CD4-positive, alpha-beta T cell treated with Interleukin-15 for 4 hours (primary cell): ENCODE data around the gene ALPK3.

Experiments
- DNase-seq: peaks from one replicate; pipeline ENCODE4 v3.0.0-alpha.2; 2020; ENCODE audit warnings: low spot score

The ALPK3 gene

DNA sequence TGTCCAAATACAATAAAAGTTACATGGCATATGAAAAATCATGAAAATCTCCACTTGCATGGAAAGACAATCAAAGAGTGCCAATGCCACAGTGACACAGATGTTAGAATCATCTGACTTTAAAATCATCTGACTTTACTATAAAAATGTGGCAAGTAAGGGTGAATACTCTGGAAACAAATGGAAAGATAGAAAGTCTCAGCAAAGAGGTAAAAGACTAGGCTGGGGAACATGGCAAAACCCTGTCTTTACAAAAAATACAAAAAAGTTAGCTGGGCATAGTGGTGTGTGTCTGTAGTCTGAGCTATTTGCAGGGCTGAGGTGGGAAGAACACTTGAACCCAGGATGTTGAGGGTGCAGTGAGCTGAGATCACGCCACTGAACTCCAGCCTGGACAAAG, 29.1 kb downstream of the ALPK3 start:
- DNase-seq, result no peak

DNA sequence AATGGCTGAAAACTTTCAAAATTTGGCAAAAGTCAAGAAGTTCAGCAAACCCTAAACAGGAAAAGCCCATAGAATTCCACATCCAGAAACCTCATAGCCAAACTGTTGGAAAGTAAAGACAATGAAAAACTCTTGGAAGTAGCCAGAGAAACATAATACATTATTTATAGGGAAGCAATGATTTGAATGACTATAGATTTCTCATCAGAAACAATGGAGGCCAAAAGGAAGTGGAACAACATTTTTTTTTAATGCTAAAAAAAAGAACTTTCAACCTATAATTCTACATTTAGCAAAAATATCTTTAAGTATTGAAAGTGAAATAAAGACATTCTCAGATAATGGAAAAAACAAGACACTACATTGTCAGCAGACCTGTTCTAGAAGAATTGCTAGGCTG, 30.2 kb downstream of the ALPK3 start:
- DNase-seq, result no peak

GRCh38 chr15:84852212-84852611, 35.1 kb downstream of the ALPK3 start:
- DNase-seq, result no peak

DNA sequence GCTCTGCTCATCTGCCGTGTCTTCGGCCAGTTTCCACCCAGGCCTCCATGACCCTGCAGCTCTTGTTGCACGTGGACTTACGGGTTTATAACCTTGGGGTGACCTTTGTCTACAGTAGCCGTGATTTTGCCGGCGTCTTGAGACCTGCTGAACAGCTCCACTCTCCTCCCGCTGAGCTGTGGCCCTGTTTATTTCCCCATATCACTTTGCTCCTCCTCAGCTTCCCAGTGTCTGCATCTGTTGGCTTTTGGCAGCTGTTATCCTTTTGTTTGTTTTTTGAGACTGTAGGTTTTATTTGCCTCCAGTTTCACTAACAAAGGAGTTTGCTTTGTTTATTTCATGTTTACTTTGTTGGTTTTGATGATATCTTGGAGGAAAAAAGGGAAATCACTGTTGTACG, 38.0 kb downstream of the ALPK3 start:
- no peak for DNase-seq

DNA sequence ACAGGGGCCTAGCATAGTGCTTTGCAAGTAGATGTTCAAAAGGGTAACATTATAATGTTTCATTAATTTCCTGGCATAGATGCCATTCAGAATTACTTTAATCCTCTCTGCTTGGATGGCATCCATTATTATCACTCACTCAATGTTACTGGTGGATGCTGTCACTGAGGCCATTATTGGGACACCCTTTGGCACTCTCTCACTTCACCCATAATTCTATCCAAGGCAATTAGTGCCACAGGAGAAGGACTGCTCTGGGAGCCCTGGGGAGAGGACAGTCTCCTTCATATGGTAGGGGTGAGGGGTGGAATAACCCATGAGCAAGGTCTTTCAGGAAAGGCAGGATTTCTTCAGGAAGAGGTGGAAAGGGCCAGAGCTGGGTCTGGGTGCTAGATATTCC, 38.6 kb downstream of the ALPK3 start:
- no peak for DNase-seq

GRCh38 chr15:84856731-84857417, 39.7 kb downstream of the ALPK3 start:
- no peak for DNase-seq

DNA sequence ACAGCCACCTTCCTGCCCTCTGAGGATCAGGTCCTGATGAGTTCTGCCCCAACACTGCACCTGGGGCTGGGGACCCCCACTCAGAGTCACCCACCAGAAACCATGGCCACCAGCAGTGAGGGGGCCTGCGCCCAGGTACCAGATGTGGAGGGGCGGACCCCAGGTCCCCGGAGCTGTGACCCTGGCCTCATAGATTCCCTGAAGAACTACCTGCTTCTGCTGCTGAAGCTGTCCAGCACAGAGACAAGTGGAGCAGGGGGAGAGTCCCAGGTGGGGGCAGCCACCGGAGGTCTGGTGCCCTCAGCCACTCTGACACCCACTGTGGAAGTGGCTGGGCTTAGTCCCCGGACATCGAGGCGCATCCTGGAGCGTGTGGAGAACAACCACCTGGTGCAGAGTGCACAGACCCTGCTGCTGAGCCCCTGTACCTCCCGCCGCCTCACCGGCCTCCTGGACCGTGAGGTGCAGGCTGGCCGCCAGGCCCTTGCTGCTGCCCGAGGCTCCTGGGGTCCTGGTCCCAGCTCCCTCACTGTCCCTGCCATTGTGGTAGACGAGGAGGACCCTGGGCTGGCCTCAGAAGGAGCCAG, 40.4 kb downstream of the ALPK3 start:
- no peak for DNase-seq

DNA sequence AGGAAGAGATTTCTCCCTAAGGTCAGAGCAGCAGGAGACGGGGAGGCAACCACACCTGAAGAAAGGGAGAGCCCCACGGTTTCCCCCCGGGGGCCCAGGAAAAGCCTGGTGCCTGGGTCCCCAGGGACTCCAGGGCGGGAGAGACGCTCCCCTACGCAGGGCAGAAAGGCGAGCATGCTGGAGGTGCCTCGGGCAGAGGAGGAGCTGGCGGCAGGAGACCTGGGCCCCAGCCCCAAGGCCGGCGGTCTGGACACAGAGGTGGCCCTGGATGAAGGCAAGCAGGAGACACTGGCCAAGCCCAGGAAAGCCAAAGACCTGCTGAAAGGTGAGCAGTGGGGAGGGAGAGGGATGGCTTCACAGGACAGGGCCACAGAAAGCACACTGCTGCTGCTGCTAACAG, 41.1 kb downstream of the ALPK3 start:
- no peak for DNase-seq

GRCh38 chr15:84859144-84859543, 42.0 kb downstream of the ALPK3 start:
- no peak for DNase-seq

DNA sequence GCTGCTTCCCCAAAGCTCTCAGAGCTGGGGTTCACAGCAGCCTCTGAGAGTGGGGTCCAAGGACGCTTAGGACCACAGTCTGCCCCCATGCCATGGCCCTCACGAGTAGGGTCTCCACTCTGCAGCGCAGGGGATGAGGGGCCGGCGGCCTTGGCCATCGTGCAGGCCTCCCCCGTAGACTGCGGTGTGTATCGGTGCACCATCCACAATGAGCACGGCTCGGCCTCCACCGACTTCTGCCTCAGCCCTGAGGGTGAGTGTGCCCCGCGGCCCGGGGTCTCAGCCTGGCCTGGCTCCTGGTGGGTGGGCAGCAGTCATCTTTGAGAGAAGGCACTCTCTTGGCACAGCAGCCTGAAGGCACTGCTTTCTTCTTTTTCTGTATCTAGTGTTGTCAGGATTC, 42.5 kb downstream of the ALPK3 start:
- no peak for DNase-seq

GRCh38 chr15:84861781-84862180, 44.6 kb downstream of the ALPK3 start:
- DNase-seq, result no peak

- no peak for DNase-seq
Observed at GRCh38 chr15:84862214-84862975, 45.2 kb downstream of the ALPK3 start.

DNA sequence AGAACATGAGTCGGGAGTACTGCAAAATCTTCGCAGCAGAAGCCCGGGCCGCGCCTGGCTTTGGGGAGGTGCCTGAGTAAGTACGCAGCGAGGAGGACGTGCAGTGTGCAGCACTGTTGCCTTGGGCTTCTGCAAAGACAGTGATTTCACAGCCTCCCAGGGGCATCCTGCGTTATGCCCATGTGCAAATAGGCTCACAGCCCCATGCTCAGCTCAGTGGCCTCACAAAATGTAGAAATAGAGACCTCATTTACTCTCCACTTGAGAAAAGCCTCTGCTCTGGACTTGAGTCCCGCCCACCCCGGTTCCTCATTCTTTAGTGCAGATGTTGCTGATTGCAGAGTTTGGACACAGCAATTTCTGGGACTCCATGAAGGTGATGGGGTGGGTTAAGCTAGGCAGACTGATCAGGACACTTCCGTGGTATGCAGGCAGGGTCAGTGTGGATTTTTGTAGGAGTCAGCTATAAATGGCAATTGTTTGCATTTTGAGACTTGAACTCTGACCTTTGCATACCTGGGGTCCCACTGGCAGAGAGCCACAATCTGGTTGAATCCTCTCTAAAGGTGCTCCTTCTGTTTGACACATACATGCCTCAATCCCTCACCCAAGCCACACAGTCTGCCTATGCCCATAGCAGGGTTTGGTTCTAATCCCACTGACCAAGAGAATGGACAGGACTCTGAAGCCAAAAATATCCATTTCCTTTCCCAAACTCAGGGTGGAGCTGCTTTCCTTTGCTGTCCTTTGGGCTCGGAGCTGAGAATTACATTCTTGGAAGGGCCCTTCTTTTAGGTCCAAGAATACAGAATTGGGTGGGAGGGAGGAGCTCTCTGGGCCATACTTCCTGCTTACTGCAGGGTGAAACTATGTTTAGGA, 46.6 kb downstream of the ALPK3 start:
- no peak for DNase-seq

GRCh38 chr15:84864444-84864795, 47.3 kb downstream of the ALPK3 start:
- DNase-seq, result no peak

- no peak for DNase-seq
Observed at GRCh38 chr15:84865074-84865569, 48.0 kb downstream of the ALPK3 start.

DNA sequence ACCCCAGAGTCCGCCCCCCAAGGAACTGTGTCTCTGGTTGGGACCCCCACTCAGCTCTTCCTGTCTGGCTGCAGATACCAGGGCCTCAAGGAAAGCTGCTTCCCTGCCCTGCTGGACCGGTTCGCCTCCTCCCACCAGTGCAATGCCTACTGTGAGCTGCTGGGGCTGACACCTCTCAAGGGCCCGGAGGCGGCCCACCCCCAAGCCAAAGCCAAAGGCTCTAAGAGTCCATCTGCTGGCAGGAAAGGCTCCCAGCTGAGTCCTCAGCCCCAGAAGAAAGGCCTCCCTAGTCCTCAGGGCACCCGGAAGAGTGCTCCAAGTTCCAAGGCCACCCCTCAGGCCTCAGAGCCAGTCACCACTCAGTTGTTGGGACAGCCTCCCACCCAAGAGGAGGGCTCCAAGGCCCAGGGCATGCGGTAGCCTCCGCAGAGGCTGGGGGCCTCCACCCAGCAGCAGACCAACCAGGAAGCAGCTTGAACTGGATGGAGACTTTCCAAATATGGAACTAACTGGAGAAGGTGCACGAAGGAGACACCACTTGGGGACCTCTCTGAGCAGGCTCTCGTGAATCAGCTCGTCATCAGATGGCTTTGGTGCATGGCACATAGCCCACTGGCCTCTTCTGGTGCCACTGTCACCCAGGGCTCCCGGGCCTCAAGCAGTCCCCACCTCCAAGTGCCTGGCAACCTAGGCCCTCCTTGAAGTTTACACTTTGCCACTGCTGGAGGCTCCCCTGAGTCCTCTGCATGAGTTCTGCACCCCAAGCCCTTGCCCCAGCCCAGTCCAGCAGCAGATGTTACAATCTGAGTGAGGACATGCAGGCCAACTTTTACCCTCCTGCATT, 51.1 kb downstream of the ALPK3 start:
- no peak for DNase-seq

GRCh38 chr15:84869510-84869909, 52.4 kb downstream of the ALPK3 start:
- DNase-seq, result no peak

DNA sequence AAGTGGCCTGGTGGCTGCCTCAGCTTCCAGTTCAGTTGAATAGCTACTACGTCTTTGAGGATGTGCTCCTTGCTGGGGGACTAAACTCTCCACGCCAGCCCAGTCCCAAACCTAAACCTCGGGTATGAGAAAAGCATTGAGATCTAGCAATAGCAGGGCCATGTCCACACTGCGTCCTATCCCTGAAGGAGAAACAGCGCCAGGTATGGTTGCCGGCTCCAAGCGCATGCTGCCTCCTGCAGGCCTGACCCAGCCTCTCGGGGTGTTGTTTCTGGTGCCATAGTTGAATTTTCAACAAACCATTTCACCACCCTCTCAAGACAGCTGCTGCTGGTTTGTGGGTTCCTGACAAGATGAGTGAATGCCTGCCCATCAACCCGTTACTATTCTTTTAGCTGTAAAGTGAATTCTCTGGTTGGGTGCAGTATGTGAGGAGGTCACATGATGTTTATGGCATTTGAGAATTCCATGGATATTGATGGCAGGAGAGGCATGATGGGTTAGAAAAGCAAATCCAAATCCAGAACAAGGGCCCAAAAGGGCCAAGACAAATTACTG, 54.4 kb downstream of the ALPK3 start:
- no peak for DNase-seq

- DNase-seq, result no peak
Observed at GRCh38 chr15:84872009-84872910, 55.1 kb downstream of the ALPK3 start.

DNA sequence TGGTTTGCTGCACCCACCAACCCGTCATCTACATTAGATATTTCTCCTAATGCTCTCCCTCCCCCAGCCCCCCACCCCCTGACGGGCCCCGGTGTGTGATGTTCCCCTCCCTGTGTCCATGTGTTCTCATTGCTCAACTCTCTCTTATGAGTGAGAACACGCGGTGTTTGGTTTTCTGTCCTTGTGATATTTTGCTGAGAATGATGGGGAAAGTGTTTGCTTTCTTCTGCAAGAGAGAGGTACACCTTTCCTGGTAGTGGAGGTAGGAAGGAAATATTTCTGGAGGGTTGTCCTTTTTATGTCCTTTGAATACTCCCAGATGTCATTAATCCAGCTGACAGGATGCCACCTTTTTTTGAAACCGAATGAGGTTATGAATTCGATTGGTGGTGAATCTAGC, 56.8 kb downstream of the ALPK3 start:
- no peak for DNase-seq
